Caco-2 (cell line): ENCODE measurements around the gene CEBPZOS. TPM values are rescaled to one million over a fixed set of nuclear protein-coding genes. Genes with fewer than 3 reads are reported as not detected.

ENCODE experiments used
- BruUV-seq: library from RNA; stranded (reverse); fragments of 400-500 nt; replicated peaks from 2 replicates; lab custom pipeline; 2021; lab: Mats Ljungman, UMichigan
- CTCF ChIA-PET: fragments of 300-600 bp; sonication (Branson Sonifier 250); formaldehyde crosslinking; loops from one replicate; lab custom pipeline; 2022; ENCODE audit warnings: antibody characterized with exemption; lab: Charles Lee
- POLR2A ChIA-PET: fragments of 300-600 bp; sonication (Branson Sonifier 250); formaldehyde crosslinking; loops from one replicate; lab custom pipeline; 2022; ENCODE audit warnings: antibody characterized with exemption; lab: Charles Lee
- DNase-seq, 2 experiments: peaks; one replicate each; pipeline versions ENCODE4 v3.0.0 to v3.0.0-alpha.2; 2020 to 2022
- H3K27me3 ChIP-seq: replicated peaks from 2 replicates; pipeline ENCODE4 v1.6.0; 2011; ENCODE audit warnings: low read length; ENCODE audit not compliant: control insufficient read depth, insufficient read depth
- H3K36me3 ChIP-seq: 2 replicates; pipeline ENCODE4 v1.5.1; 2011; ENCODE audit warnings: low read length; ENCODE audit not compliant: control insufficient read depth, insufficient read depth
- H3K4me1 ChIP-seq: fragments of 250-450 bp; sonication (Bioruptor Pico); 2 replicates; pipeline ENCODE4 v1.5.1; 2020; ENCODE audit warnings: mild to moderate bottlenecking
- H3K4me3 ChIP-seq: 2 replicates; pipeline ENCODE4 v1.5.1; 2011; ENCODE audit warnings: low read depth, mild to moderate bottlenecking, control low read depth, low read length
- H3K9me3 ChIP-seq: fragments of 250-450 bp; sonication (Bioruptor Pico); 2 replicates; pipeline ENCODE4 v1.5.1; 2020; ENCODE audit warnings: mild to moderate bottlenecking, moderate library complexity
- H3K27ac Mint-ChIP-seq: one replicate; pipeline ENCODE4 v1.8.0; 2022; ENCODE audit warnings: mixed read lengths; ENCODE audit not compliant: unreplicated experiment
- H3K27me3 Mint-ChIP-seq: one replicate; pipeline ENCODE4 v1.8.0; 2022; ENCODE audit warnings: mixed read lengths; ENCODE audit not compliant: insufficient read depth, unreplicated experiment
- H3K36me3 Mint-ChIP-seq: one replicate; pipeline ENCODE4 v1.8.0; 2022; ENCODE audit warnings: mild to moderate bottlenecking, mixed read lengths; ENCODE audit not compliant: insufficient read depth, unreplicated experiment
- H3K4me1 Mint-ChIP-seq: one replicate; pipeline ENCODE4 v1.8.0; 2022; ENCODE audit warnings: low read depth, mixed read lengths; ENCODE audit not compliant: unreplicated experiment
- H3K4me3 Mint-ChIP-seq: one replicate; pipeline ENCODE4 v1.8.0; 2022; ENCODE audit warnings: mild to moderate bottlenecking, moderate library complexity, mixed read lengths; ENCODE audit not compliant: unreplicated experiment
- H3K9me3 Mint-ChIP-seq: one replicate; pipeline ENCODE4 v1.8.0; 2022; ENCODE audit warnings: mixed read lengths; ENCODE audit not compliant: unreplicated experiment
- intact Hi-C: fragments of 100-400 bp; cut with micrococcal nuclease; formaldehyde crosslinking; loops from one replicate; pipeline ENCODE4 v1.10.0; 2022; ENCODE audit not compliant: unreplicated experiment
- total RNA-seq: library from RNA; stranded (reverse); gene quantifications from 2 replicates; pipeline ENCODE4 v1.2.3, GENCODE V29; 2022
- TF ChIP-seq, protein P1 (sequence below), 2 experiments: fragments of 200-600 bp in 1 of 2; IDR thresholded peaks; 1 replicate in 1 of 2; 2 replicates in 1 of 2; pipeline versions ENCODE4 v1.5.1 to v1.8.0; 2011 to 2022; ENCODE audit warnings: antibody characterized with exemption in 1 of 2, control low read depth in 1 of 2, inconsistent platforms in 1 of 2, low read depth in 1 of 2, low read length in 1 of 2, mild to moderate bottlenecking in 1 of 2, moderate library complexity in 1 of 2; ENCODE audit not compliant: insufficient read depth in 1 of 2, severe bottlenecking in 1 of 2, unreplicated experiment in 1 of 2

The CEBPZOS gene
- total RNA-seq, 1 experiment from 2014 or later, result 56.0 TPM

DNA sequence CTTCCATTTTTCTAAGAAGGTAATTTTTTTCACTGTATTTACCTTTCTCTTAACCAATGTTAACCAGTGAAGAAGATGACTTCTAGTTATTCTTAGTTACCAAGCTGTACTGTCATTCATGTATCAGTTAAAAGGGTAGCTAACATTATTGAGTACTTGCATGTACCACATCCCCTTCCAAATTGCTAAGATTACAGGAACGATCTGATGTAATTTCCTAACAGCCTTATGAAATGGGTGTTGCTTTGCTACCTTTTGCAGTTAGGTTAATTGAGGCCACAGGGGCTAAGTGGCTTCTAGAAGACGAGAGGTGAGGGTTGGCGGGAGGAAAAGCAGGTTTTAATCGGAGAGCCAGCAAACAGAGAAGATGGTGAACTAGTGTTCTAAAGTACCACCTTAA is 6.0 kb upstream of the CEBPZOS start:
- intact Hi-C loops, result no loop called here
- no peak overlapping the region for H3K4me3 ChIP-seq
- H3K9me3 ChIP-seq, result no peaks in the 10 kb centered on the region
- peaks cover 14% of the 10 kb centered on the region for H3K4me1 Mint-ChIP-seq
- no peaks in the 10 kb centered on the region for H3K36me3 Mint-ChIP-seq
- TF ChIP-seq, protein P1, sequence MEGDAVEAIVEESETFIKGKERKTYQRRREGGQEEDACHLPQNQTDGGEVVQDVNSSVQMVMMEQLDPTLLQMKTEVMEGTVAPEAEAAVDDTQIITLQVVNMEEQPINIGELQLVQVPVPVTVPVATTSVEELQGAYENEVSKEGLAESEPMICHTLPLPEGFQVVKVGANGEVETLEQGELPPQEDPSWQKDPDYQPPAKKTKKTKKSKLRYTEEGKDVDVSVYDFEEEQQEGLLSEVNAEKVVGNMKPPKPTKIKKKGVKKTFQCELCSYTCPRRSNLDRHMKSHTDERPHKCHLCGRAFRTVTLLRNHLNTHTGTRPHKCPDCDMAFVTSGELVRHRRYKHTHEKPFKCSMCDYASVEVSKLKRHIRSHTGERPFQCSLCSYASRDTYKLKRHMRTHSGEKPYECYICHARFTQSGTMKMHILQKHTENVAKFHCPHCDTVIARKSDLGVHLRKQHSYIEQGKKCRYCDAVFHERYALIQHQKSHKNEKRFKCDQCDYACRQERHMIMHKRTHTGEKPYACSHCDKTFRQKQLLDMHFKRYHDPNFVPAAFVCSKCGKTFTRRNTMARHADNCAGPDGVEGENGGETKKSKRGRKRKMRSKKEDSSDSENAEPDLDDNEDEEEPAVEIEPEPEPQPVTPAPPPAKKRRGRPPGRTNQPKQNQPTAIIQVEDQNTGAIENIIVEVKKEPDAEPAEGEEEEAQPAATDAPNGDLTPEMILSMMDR (IDR thresholded peaks at IDR 0.05; ENCODE audit: insufficient read depth in 1 of 2, low read depth in 1 of 2, low read length in 1 of 2, severe bottlenecking in 1 of 2, unreplicated experiment in 1 of 2), result no peak
- CTCF ChIA-PET, result no interaction called here
- no peaks in the 10 kb centered on the region for H3K36me3 ChIP-seq
- no peaks in the 10 kb centered on the region for H3K27me3 Mint-ChIP-seq
- no peak overlapping the region for H3K4me3 Mint-ChIP-seq
- no TSS peak for BruUV-seq
- H3K9me3 Mint-ChIP-seq, result no peaks in the 10 kb centered on the region
- H3K27me3 ChIP-seq, result no peaks in the 10 kb centered on the region
- DNase-seq, result no peak
- H3K27ac Mint-ChIP-seq, result no peak overlapping the region
- POLR2A ChIA-PET, result no interaction called here
- no peaks in the 10 kb centered on the region for H3K4me1 ChIP-seq

DNA sequence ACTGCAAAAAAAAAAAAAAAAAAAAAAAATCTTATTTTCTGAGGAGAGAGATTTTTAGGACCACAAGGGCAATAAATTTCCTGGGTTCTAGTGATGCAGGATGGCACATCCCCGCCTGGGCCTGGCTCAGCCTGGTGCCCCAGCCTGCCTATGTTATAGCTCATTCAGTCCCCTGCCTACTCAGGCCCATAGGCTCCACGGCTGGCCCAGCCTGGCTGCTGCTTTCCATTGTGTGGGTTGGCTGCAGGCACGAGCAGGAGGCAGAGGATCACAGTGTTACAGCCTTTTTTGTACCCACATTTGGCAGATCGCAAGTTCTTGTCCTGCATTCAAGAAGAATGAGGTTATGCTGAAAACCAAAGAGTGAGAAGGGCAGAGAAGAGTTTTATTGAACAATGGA is 5.0 kb upstream of the CEBPZOS start:
- CTCF ChIA-PET, result no interaction called here
- intact Hi-C loops, result no loop called here
- no TSS peak for BruUV-seq

DNA sequence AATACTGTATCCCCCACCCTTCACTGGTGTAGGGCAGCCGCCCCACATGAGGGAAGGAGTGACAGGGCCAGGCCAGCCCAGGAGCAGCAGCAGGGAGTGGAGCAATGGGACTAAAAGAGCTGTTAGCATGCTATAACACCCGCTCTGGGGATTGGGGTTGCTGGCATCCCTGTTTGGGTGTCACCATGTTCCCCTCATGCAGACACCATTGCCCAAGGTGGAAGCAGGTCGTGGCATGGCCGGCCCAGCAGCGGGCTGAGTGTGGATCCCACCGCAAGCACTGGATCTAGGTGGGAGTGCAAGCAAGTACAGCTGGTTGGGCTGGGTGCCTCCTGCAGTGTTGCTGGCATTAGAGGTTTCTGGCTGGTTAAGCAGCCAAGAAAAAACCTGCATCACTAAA is 4.5 kb upstream of the CEBPZOS start:
- Mint-ChIP-seq H3K9me3 (no peaks in the 10 kb centered on the region), H3K4me3 (no peak overlapping the region), H3K36me3 (peaks cover 11% of the 10 kb centered on the region), H3K4me1 (peaks cover 14% of the 10 kb centered on the region), H3K27me3 (no peaks in the 10 kb centered on the region), H3K27ac (no peak overlapping the region)
- ChIA-PET CTCF (no interaction called here), POLR2A (no interaction called here)
- Histone ChIP-seq H3K4me1 (no peaks in the 10 kb centered on the region), H3K36me3 (no peaks in the 10 kb centered on the region), H3K4me3 (no peak overlapping the region), H3K27me3 (no peaks in the 10 kb centered on the region), H3K9me3 (no peaks in the 10 kb centered on the region)
- BruUV-seq, result no TSS peak
- no peak for DNase-seq
- TF ChIP-seq, protein P1 (IDR thresholded peaks at IDR 0.05; ENCODE audit: insufficient read depth in 1 of 2, low read depth in 1 of 2, low read length in 1 of 2, severe bottlenecking in 1 of 2, unreplicated experiment in 1 of 2), result no peak
- intact Hi-C loops, result no loop called here

More for the DNA sequence above, 5.0 kb upstream of the CEBPZOS start:
- DNase-seq, result no peak
- Histone ChIP-seq H3K9me3 (no peaks in the 10 kb centered on the region), H3K36me3 (no peaks in the 10 kb centered on the region), H3K27me3 (no peaks in the 10 kb centered on the region), H3K4me1 (no peaks in the 10 kb centered on the region), H3K4me3 (no peak overlapping the region)
- H3K27me3 Mint-ChIP-seq, result no peaks in the 10 kb centered on the region
- H3K4me1 Mint-ChIP-seq, result peaks cover 14% of the 10 kb centered on the region
- TF ChIP-seq, protein P1 (IDR thresholded peaks at IDR 0.05; ENCODE audit: insufficient read depth in 1 of 2, low read depth in 1 of 2, low read length in 1 of 2, severe bottlenecking in 1 of 2, unreplicated experiment in 1 of 2), result no peak
- no peaks in the 10 kb centered on the region for H3K9me3 Mint-ChIP-seq
- peaks cover 6% of the 10 kb centered on the region for H3K36me3 Mint-ChIP-seq
- H3K27ac Mint-ChIP-seq, result no peak overlapping the region
- no peak overlapping the region for H3K4me3 Mint-ChIP-seq
- POLR2A ChIA-PET, result no interaction called here
